SU-DHL-6 (cell line): Measurements from ENCODE around the gene NLRP1.

Experiments used
- H2AFZ ChIP-seq: fragments of 200-600 bp; sonication (generic); 2 replicates; pipeline ENCODE4 v1.6.1; 2014; ENCODE audit warnings: low read depth, mild to moderate bottlenecking, moderate library complexity, mixed read lengths, antibody characterized with exemption, low read length; ENCODE audit not compliant: severe bottlenecking
- H3F3A ChIP-seq: fragments of 200-600 bp; shearing (Covaris generic); 2 replicates; pipeline ENCODE4 v1.6.0; 2016; ENCODE audit warnings: antibody characterized with exemption, mild to moderate bottlenecking; ENCODE audit not compliant: insufficient read depth
- H3K27ac ChIP-seq: fragments of 200-600 bp; sonication (generic); 2 replicates; pipeline ENCODE4 v1.5.1; 2016; ENCODE audit warnings: low read depth, mild to moderate bottlenecking, low read length, moderate library complexity, mixed read lengths
- H3K27me3 ChIP-seq: fragments of 200-600 bp; sonication (generic), shearing (Covaris generic); 2 replicates; pipeline ENCODE4 v1.6.0; 2014; ENCODE audit warnings: mild to moderate bottlenecking, low read length
- H3K36me3 ChIP-seq: fragments of 200-600 bp; sonication (generic); 2 replicates; pipeline ENCODE4 v1.6.1; 2014; ENCODE audit warnings: mild to moderate bottlenecking, low read length, mixed read lengths
- H3K4me2 ChIP-seq: fragments of 300-600, 200-600 bp; shearing (Covaris generic), sonication (generic); 2 replicates; pipeline ENCODE4 v1.6.0; 2014; ENCODE audit warnings: low read length, low read depth, mild to moderate bottlenecking; ENCODE audit not compliant: poor library complexity, severe bottlenecking
- H3K4me3 ChIP-seq: fragments of 200-600 bp; sonication (generic); 2 replicates; pipeline ENCODE4 v1.5.1; 2014; ENCODE audit warnings: antibody characterized with exemption, low read length, mild to moderate bottlenecking, mixed read lengths; ENCODE audit not compliant: insufficient read depth, poor library complexity, severe bottlenecking
- H3K79me2 ChIP-seq: fragments of 200-600 bp; sonication (generic); 2 replicates; pipeline ENCODE4 v1.6.1; 2014; ENCODE audit warnings: mild to moderate bottlenecking, low read length, moderate library complexity; ENCODE audit not compliant: insufficient read depth
- H3K9ac ChIP-seq: fragments of 200-600 bp; sonication (generic); 2 replicates; pipeline ENCODE4 v1.7.0; 2014; ENCODE audit warnings: mild to moderate bottlenecking, low read length
- H3K9me2 ChIP-seq: fragments of 200-600 bp; sonication (generic); replicated peaks from 2 replicates; pipeline ENCODE4 v1.6.1; 2014; ENCODE audit warnings: low read length; ENCODE audit not compliant: insufficient read depth
- H3K9me3 ChIP-seq: fragments of 200-600 bp; sonication (generic); 2 replicates; pipeline ENCODE4 v1.6.1; 2014; ENCODE audit warnings: low read length, mixed read lengths; ENCODE audit not compliant: insufficient read depth
- H4K20me1 ChIP-seq: fragments of 200-600 bp; sonication (generic); 2 replicates; pipeline ENCODE4 v1.6.1; 2014; ENCODE audit warnings: low read depth, mild to moderate bottlenecking, antibody characterized with exemption, low read length, moderate library complexity, mixed read lengths
- CTCF ChIP-seq: fragments of 200-600 bp; sonication (generic); IDR thresholded peaks from one replicate; pipeline ENCODE4 v1.5.1; 2017; ENCODE audit warnings: antibody characterized with exemption, mild to moderate bottlenecking, low read length, moderate library complexity; ENCODE audit not compliant: insufficient read depth, poor library complexity, severe bottlenecking
- EZH2phosphoT487 ChIP-seq: fragments of 200-600 bp; sonication (generic), shearing (Covaris generic); conservative IDR thresholded peaks from 2 replicates; pipeline ENCODE4 v1.6.1; 2018; ENCODE audit warnings: mild to moderate bottlenecking, antibody characterized with exemption, low read length, moderate library complexity, mixed read lengths

NLRP1 gene

GRCh38 chr17:5584383-5585286 lies at the start of gene NLRP1:
Gene NLRP1, minus strand, starts transcription at chr17:5584509. Its CDS starts 552 bp downstream, at chr17:5583957.
- Histone ChIP-seq H3K4me2 (peak within 1 kb of the TSS; percentile 57), H3K27ac (no peak within 1 kb of the TSS), H3K27me3 (no peaks in the 10 kb centered on the region), H3K4me3 (peak within 1 kb of the TSS; percentile 31), H3K9me2 (no peaks in the 10 kb centered on the region), H2AFZ (peak within 1 kb of the TSS; percentile 66), H3K9ac (peak within 1 kb of the TSS; percentile 46), H3K79me2 (no peaks in the 10 kb centered on the region), H3K36me3 (no peaks in the 10 kb centered on the region), H4K20me1 (no peaks in the 10 kb centered on the region), H3F3A (no peaks in the 10 kb centered on the region), H3K9me3 (no peaks in the 10 kb centered on the region)
- TF ChIP-seq EZH2phosphoT487 (no peak), CTCF (no peak)

- Histone ChIP-seq H3K27me3 (no peaks in the 10 kb centered on the region), H3K79me2 (no peaks in the 10 kb centered on the region), H3F3A (no peaks in the 10 kb centered on the region)
Observed at GRCh38 chr17:5631958-5632590, 47.8 kb upstream of the NLRP1 start.

GRCh38 chr17:5630434-5630833 lies 46.1 kb upstream of the NLRP1 start:
- Histone ChIP-seq H3K79me2 (no peaks in the 10 kb centered on the region), H3K27ac (no peak overlapping the region), H3K27me3 (no peaks in the 10 kb centered on the region), H4K20me1 (no peaks in the 10 kb centered on the region), H2AFZ (no peak overlapping the region), H3K9me2 (no peaks in the 10 kb centered on the region), H3K36me3 (no peaks in the 10 kb centered on the region), H3K9ac (no peak overlapping the region), H3K4me2 (no peak overlapping the region), H3K9me3 (no peaks in the 10 kb centered on the region), H3K4me3 (no peak overlapping the region), H3F3A (no peaks in the 10 kb centered on the region)
- TF ChIP-seq CTCF (no peak), EZH2phosphoT487 (no peak)

More at GRCh38 chr17:5631958-5632590, 47.8 kb upstream of the NLRP1 start:
- Histone ChIP-seq H3K9me3 (no peaks in the 10 kb centered on the region), H3K4me2 (no peak overlapping the region), H3K9ac (no peak overlapping the region), H3K4me3 (no peak overlapping the region), H3K27ac (no peak overlapping the region), H3K36me3 (no peaks in the 10 kb centered on the region), H3K9me2 (no peaks in the 10 kb centered on the region), H4K20me1 (no peaks in the 10 kb centered on the region), H2AFZ (no peak overlapping the region)
- TF ChIP-seq CTCF (no peak), EZH2phosphoT487 (no peak)
